T-cell (primary cell): Measurements from ENCODE around the gene ITPR2. TPM values are rescaled to one million over a fixed set of nuclear protein-coding genes. Genes with fewer than 3 reads are reported as not detected.

Experiments
- ATAC-seq, 4 experiments: fragments of 200-7000 bp in 3 of 4; fragments of 150-1000 bp in 1 of 4; cut with Tn5 transposase; replicated peaks in 1 of 4; 1 replicate in 3 of 4; 2 replicates in 1 of 4; pipeline ENCODE4 v1.10.0; 2021; ENCODE audit warnings: moderate library complexity in 3 of 4, mild to moderate bottlenecking in 2 of 4, moderate number of reproducible peaks in 1 of 4
- CTCF ChIA-PET, 2 donors: fragments of 300-600 bp; sonication (Branson Sonifier 250); formaldehyde crosslinking; loops; one replicate each; lab custom pipeline; 2022; ENCODE audit warnings: antibody characterized with exemption in 2 of 2; lab: Charles Lee
- POLR2A ChIA-PET, 2 donors: fragments of 300-600 bp; sonication (Branson Sonifier 250); formaldehyde crosslinking; loops; one replicate each; lab custom pipeline; 2022; ENCODE audit warnings: antibody characterized with exemption in 2 of 2; lab: Charles Lee
- DNase-seq, 35 experiments: peaks; one replicate each; pipeline versions ENCODE4 v3.0.0 to v3.0.0-alpha.2; 2013 to 2023
- H3K27ac ChIP-seq: one replicate; pipeline ENCODE4 v1.5.1; 2013; ENCODE audit warnings: low read length
- H3K27me3 ChIP-seq, 2 experiments: replicated peaks in 1 of 2; 1 replicate in 1 of 2; 2 replicates in 1 of 2; pipeline versions ENCODE4 v1.6.1 to v1.7.0; 2013; ENCODE audit warnings: low read length in 1 of 2, mixed read lengths in 1 of 2; ENCODE audit not compliant: control insufficient read depth in 2 of 2, insufficient read depth in 2 of 2; ENCODE audit errors: extremely low read depth in 1 of 2
- H3K36me3 ChIP-seq, 2 donors: 1 replicate in 1 of 2; 2 replicates in 1 of 2; pipeline versions ENCODE4 v1.6.1 to v1.7.0; 2013; ENCODE audit warnings: low read length in 1 of 2; ENCODE audit not compliant: control insufficient read depth in 2 of 2, insufficient read depth in 1 of 2; ENCODE audit errors: extremely low read depth in 1 of 2
- H3K4me1 ChIP-seq, 2 experiments: 1 replicate in 1 of 2; 2 replicates in 1 of 2; pipeline versions ENCODE4 v1.6.1 to v1.7.0; 2013; ENCODE audit warnings: low read length in 2 of 2, mixed read lengths in 1 of 2; ENCODE audit not compliant: insufficient read depth in 2 of 2, control insufficient read depth in 1 of 2; ENCODE audit errors: extremely low read depth in 1 of 2
- H3K4me3 ChIP-seq, 2 donors: 1 replicate in 1 of 2; 2 replicates in 1 of 2; pipeline versions ENCODE4 v1.5.1 to v1.7.0; 2013; ENCODE audit warnings: mild to moderate bottlenecking in 2 of 2, low read length in 1 of 2, moderate library complexity in 1 of 2; ENCODE audit not compliant: control insufficient read depth in 1 of 2; ENCODE audit errors: extremely low read depth in 1 of 2
- H3K9me3 ChIP-seq: 2 replicates; pipeline ENCODE4 v1.7.0; 2013
- H3K27ac Mint-ChIP-seq, 2 donors: one replicate each; pipeline ENCODE4 v1.8.0; 2020 to 2021; ENCODE audit warnings: mild to moderate bottlenecking in 2 of 2, mixed read lengths in 2 of 2
- H3K27me3 Mint-ChIP-seq, 2 donors: one replicate each; pipeline ENCODE4 v1.8.0; 2021 to 2022; ENCODE audit warnings: mixed read lengths in 2 of 2
- H3K36me3 Mint-ChIP-seq: one replicate; pipeline ENCODE4 v1.8.0; 2021; ENCODE audit warnings: mixed read lengths
- H3K4me1 Mint-ChIP-seq, 3 donors: one replicate each; pipeline ENCODE4 v1.8.0; 2020 to 2022; ENCODE audit warnings: mixed read lengths in 3 of 3, mild to moderate bottlenecking in 1 of 3
- H3K4me3 Mint-ChIP-seq, 3 donors: one replicate each; pipeline ENCODE4 v1.8.0; 2020 to 2022; ENCODE audit warnings: mild to moderate bottlenecking in 3 of 3, mixed read lengths in 3 of 3, moderate library complexity in 3 of 3
- H3K9me3 Mint-ChIP-seq, 3 donors: one replicate each; pipeline ENCODE4 v1.8.0; 2020 to 2022; ENCODE audit warnings: mixed read lengths in 3 of 3
- WGBS: methylation state at CpG from one replicate; pipeline ENCODE4 v1.1.5; 2013; ENCODE audit warnings: missing lambda C conversion rate; ENCODE audit not compliant: insufficient coverage; 5-methylcytosine and 5-hydroxymethylcytosine counted together
- total RNA-seq, 35 experiments: library from RNA in 6 of 35; stranded (reverse) in 6 of 35; fragments of 120-200 nt in 1 of 35; gene quantifications; one replicate each; pipeline versions ENCODE4 v1.2.1 to v1.2.4 and lab custom pipeline; 2013 to 2026

The ITPR2 gene
- total RNA-seq, 5 donors from 2014 or later (not counting 1 experiment from before 2014, with no cell fraction given) = 38.8 to 52.5 (median 44.5) TPM

GRCh38 chr12:26389343-26389742 lies 443.7 kb downstream of the ITPR2 start:
- WGBS = 100% methylated on average over 1 of the region's 1 CpG
- Histone ChIP-seq H3K4me3 (no peak overlapping the region), H3K27me3 (no peaks in the 10 kb centered on the region), H3K4me1 (no peaks in the 10 kb centered on the region), H3K9me3 (no peaks in the 10 kb centered on the region), H3K27ac (no peak overlapping the region), H3K36me3 (peaks cover 0 to 30% of the 10 kb centered on the region in 2 donors)
- peaks cover 0 to under 1% (median 0%) of the 10 kb centered on the region in 3 donors for H3K9me3 Mint-ChIP-seq
- DNase-seq (no peak), ATAC-seq (no peak)
- peaks cover 72% of the 10 kb centered on the region for H3K36me3 Mint-ChIP-seq
- H3K4me3 Mint-ChIP-seq = no peak overlapping the region
- POLR2A ChIA-PET = no interaction called here
- no peak overlapping the region for H3K27ac Mint-ChIP-seq
- H3K27me3 Mint-ChIP-seq = no peaks in the 10 kb centered on the region
- no peaks in the 10 kb centered on the region for H3K4me1 Mint-ChIP-seq
- CTCF ChIA-PET = no interaction called here

GRCh38 chr12:26384536-26384935 lies 448.5 kb downstream of the ITPR2 start:
- ATAC-seq (no peak), DNase-seq (no peak)
- POLR2A ChIA-PET = no interaction called here
- no peaks in the 10 kb centered on the region for H3K27me3 ChIP-seq
- no peak overlapping the region for H3K4me3 ChIP-seq
- H3K4me3 Mint-ChIP-seq = no peak overlapping the region
- H3K36me3 Mint-ChIP-seq = peaks cover 74% of the 10 kb centered on the region
- H3K9me3 ChIP-seq = no peaks in the 10 kb centered on the region
- no peak overlapping the region for H3K27ac ChIP-seq
- CTCF ChIA-PET = no interaction called here
- H3K27ac Mint-ChIP-seq = no peak overlapping the region
- H3K4me1 Mint-ChIP-seq = no peaks in the 10 kb centered on the region
- peaks cover 0 to 15% of the 10 kb centered on the region in 2 donors for H3K36me3 ChIP-seq
- peaks cover 0 to 4% (median 2%) of the 10 kb centered on the region in 3 donors for H3K9me3 Mint-ChIP-seq
- 100% methylated on average over 1 of the region's 1 CpG for WGBS
- H3K4me1 ChIP-seq = no peaks in the 10 kb centered on the region
- no peaks in the 10 kb centered on the region for H3K27me3 Mint-ChIP-seq

- WGBS = 100% methylated on average over 1 of the region's 1 CpG
- no peak overlapping the region for H3K27ac Mint-ChIP-seq
- peaks cover 70% of the 10 kb centered on the region for H3K36me3 Mint-ChIP-seq
- H3K4me1 ChIP-seq = no peaks in the 10 kb centered on the region
- no peaks in the 10 kb centered on the region for H3K9me3 ChIP-seq
- H3K4me3 Mint-ChIP-seq = no peak overlapping the region
- ChIA-PET POLR2A (no interaction called here), CTCF (no interaction called here)
- no peak for DNase-seq
- no peaks in the 10 kb centered on the region for H3K4me1 Mint-ChIP-seq
- ATAC-seq = no peak
- peaks cover 0 to 4% (median 2%) of the 10 kb centered on the region in 3 donors for H3K9me3 Mint-ChIP-seq
- H3K27ac ChIP-seq = no peak overlapping the region
- no peaks in the 10 kb centered on the region for H3K27me3 ChIP-seq
- no peak overlapping the region for H3K4me3 ChIP-seq
- H3K27me3 Mint-ChIP-seq = no peaks in the 10 kb centered on the region
- peaks cover 0 to 15% of the 10 kb centered on the region in 2 donors for H3K36me3 ChIP-seq
Observed at GRCh38 chr12:26383041-26383440, 450.0 kb downstream of the ITPR2 start.

GRCh38 chr12:26380897-26381296 lies 452.1 kb downstream of the ITPR2 start:
- ChIA-PET POLR2A (no interaction called here), CTCF (no interaction called here)
- DNase-seq = no peak
- peaks cover 68% of the 10 kb centered on the region for H3K36me3 Mint-ChIP-seq
- no peak overlapping the region for H3K27ac Mint-ChIP-seq
- H3K4me3 Mint-ChIP-seq = no peak overlapping the region
- no peaks in the 10 kb centered on the region for H3K4me1 ChIP-seq
- peaks cover 0 to 4% (median 2%) of the 10 kb centered on the region in 3 donors for H3K9me3 Mint-ChIP-seq
- H3K27ac ChIP-seq = no peak overlapping the region
- WGBS = 80% methylated on average over 1 of the region's 1 CpG
- H3K4me3 ChIP-seq = no peak overlapping the region
- H3K36me3 ChIP-seq = peaks cover 0 to 3% of the 10 kb centered on the region in 2 donors
- H3K9me3 ChIP-seq = no peaks in the 10 kb centered on the region
- no peak for ATAC-seq
- H3K27me3 ChIP-seq = no peaks in the 10 kb centered on the region
- H3K4me1 Mint-ChIP-seq = no peaks in the 10 kb centered on the region
- no peaks in the 10 kb centered on the region for H3K27me3 Mint-ChIP-seq

DNA sequence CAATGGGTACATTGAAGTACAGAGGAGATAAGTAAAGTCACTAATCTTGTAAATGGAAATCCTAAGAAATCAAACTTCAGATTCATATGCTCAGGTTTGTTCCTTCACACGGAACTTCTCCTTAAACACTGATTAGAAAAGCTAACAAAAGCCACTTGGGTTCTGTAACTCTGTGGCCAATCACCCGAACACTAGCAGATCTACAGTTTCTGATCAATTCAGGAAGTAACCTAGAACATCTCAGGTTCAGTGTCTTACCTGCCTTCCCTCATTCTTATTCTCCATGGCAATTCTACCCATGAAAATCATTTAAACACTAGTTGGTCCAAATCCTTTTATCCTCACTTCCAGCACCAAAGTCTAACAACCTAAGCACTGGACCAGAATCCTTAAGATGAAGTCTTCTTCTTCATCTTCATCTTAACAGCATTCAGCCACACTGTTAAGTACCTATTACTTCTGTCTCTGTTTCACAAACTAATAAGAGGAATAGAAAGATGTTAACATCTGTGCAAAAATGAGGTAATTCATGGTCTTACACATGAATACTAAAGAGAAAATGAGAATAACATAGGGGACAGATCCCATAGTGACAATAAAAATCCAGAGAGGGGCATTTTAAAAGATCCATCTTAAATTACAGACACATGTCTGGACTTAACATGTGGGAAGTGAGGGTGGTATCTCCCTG lies 453.1 kb downstream of the ITPR2 start:
- ChIA-PET POLR2A (interaction anchor here in 1 of 2 donors (0.6 kb wide), 1 partner anchor 729 kb away, joined by 3 read pairs; no protein-coding TSS in a partner anchor), CTCF (no interaction called here)
- H3K36me3 ChIP-seq = no peaks in the 10 kb centered on the region
- no peaks in the 10 kb centered on the region for H3K4me1 Mint-ChIP-seq
- no peak for DNase-seq
- H3K9me3 ChIP-seq = no peaks in the 10 kb centered on the region
- no peaks in the 10 kb centered on the region for H3K27me3 ChIP-seq
- H3K4me3 Mint-ChIP-seq = no peak overlapping the region
- H3K4me3 ChIP-seq = no peak overlapping the region
- no peak for ATAC-seq
- H3K9me3 Mint-ChIP-seq = peaks cover 0 to 4% (median 2%) of the 10 kb centered on the region in 3 donors
- no peaks in the 10 kb centered on the region for H3K27me3 Mint-ChIP-seq
- H3K36me3 Mint-ChIP-seq = peaks cover 62% of the 10 kb centered on the region
- no peak overlapping the region for H3K27ac Mint-ChIP-seq
- no peaks in the 10 kb centered on the region for H3K4me1 ChIP-seq
- 94% methylated on average over 2 of the region's 2 CpGs for WGBS
- H3K27ac ChIP-seq = no peak overlapping the region

- ATAC-seq (no peak), DNase-seq (no peak)
- Histone ChIP-seq H3K4me3 (no peak overlapping the region), H3K4me1 (no peaks in the 10 kb centered on the region), H3K36me3 (no peaks in the 10 kb centered on the region), H3K27me3 (no peaks in the 10 kb centered on the region), H3K27ac (no peak overlapping the region), H3K9me3 (no peaks in the 10 kb centered on the region)
- Mint-ChIP-seq H3K4me3 (no peak overlapping the region), H3K9me3 (peaks cover 0 to 1% (median 0%) of the 10 kb centered on the region in 3 donors), H3K4me1 (no peaks in the 10 kb centered on the region), H3K27me3 (no peaks in the 10 kb centered on the region), H3K27ac (no peak overlapping the region), H3K36me3 (peaks cover 58% of the 10 kb centered on the region)
- WGBS = 89% methylated on average over 2 of the region's 6 CpGs
- POLR2A ChIA-PET = no interaction called here
- CTCF ChIA-PET = no interaction called here
Observed at GRCh38 chr12:26378711-26379110, 454.3 kb downstream of the ITPR2 start.
